Breast epithelium (tissue), 4 donors: ENCODE data around the gene NCKAP5. TPM values are rescaled to one million over a fixed set of nuclear protein-coding genes. Genes with fewer than 3 reads are reported as not detected.
"Not testable (repeated sequence)": the region's sequence is repeated elsewhere in the genome, so short reads cannot be mapped to it uniquely, and the experiment has no call there.

Experiments used
- DNase-seq, 2 donors: peaks; one replicate each; pipeline ENCODE4 v3.0.0-alpha.2; 2019; ENCODE audit warnings: low spot score in 2 of 2
- H3K27ac ChIP-seq, 2 donors: fragments of 200-600 bp; sonication (generic) in 1 of 2; one replicate each; pipeline ENCODE4 v1.5.1; 2016 to 2019; ENCODE audit warnings: mild to moderate bottlenecking in 1 of 2
- H3K27me3 ChIP-seq, 2 donors: fragments of 200-600 bp; sonication (generic) in 1 of 2; one replicate each; pipeline versions ENCODE4 v1.5.1 to v1.6.0; 2017 to 2019; ENCODE audit warnings: control low read depth in 1 of 2, mild to moderate bottlenecking in 1 of 2
- H3K36me3 ChIP-seq: fragments of 200-600 bp; one replicate; pipeline ENCODE4 v1.5.1; 2019
- H3K4me1 ChIP-seq, 2 donors: fragments of 200-600 bp; sonication (generic); one replicate each; pipeline ENCODE4 v1.5.1; 2016 to 2019; ENCODE audit warnings: control low read depth in 1 of 2
- H3K4me3 ChIP-seq, 3 donors: fragments of 200-600 bp; sonication (generic); 1 replicate in 2 of 3; 2 replicates in 1 of 3; pipeline ENCODE4 v1.5.1; 2016 to 2019; ENCODE audit warnings: mild to moderate bottlenecking in 3 of 3, moderate library complexity in 2 of 3
- H3K9me3 ChIP-seq, 2 donors: fragments of 200-600 bp; sonication (generic) in 1 of 2; one replicate each; pipeline ENCODE4 v1.5.1; 2016 to 2019; ENCODE audit warnings: control low read depth in 1 of 2
- CTCF ChIP-seq, 3 donors: fragments of 450-650 bp; IDR thresholded peaks; one replicate each; pipeline ENCODE4 v1.5.1; 2016 to 2017; ENCODE audit warnings: antibody characterized with exemption in 3 of 3, mild to moderate bottlenecking in 3 of 3, moderate library complexity in 3 of 3
- POLR2A ChIP-seq: fragments of 450-650 bp; IDR thresholded peaks from one replicate; pipeline ENCODE4 v1.6.1; 2016; ENCODE audit warnings: antibody characterized with exemption, mild to moderate bottlenecking, moderate library complexity
- POLR2AphosphoS5 ChIP-seq, 3 donors: sonication (generic); formaldehyde crosslinking; IDR thresholded peaks; one replicate each; pipeline ENCODE4 v1.6.1; 2017; ENCODE audit warnings: antibody characterized with exemption in 3 of 3
- intact Hi-C: fragments of 100-400 bp; cut with DNase I; formaldehyde crosslinking; loops from one replicate; pipeline ENCODE4 v1.15.1; 2023; ENCODE audit warnings: low total_unique reads
- total RNA-seq, 3 donors: library from RNA; depleted of rRNA; stranded (reverse); fragments of >200 nt; gene quantifications; one replicate each; pipeline ENCODE4 v1.1.0, GENCODE V29; 2016

The NCKAP5 gene
- total RNA-seq, 3 donors from 2014 or later: 1.1 to 10.5 (median 6.1) TPM

- Histone ChIP-seq H3K4me1 (no peaks in the 10 kb centered on the region), H3K27me3 (no peaks in the 10 kb centered on the region), H3K9me3 (no peaks in the 10 kb centered on the region), H3K4me3 (no peak overlapping the region), H3K27ac (no peak overlapping the region), H3K36me3 (no peaks in the 10 kb centered on the region)
- no peak for TF ChIP-seq POLR2A
- TF ChIP-seq POLR2AphosphoS5 (IDR thresholded peaks at IDR 0.05): no peak
- no peak for TF ChIP-seq CTCF (IDR thresholded peaks at IDR 0.05)
- DNase-seq: no peak
- intact Hi-C loops: no loop called here
Observed at GRCh38 chr2:133525613-133526529, 42.4 kb downstream of the NCKAP5 start.

- H3K9me3 ChIP-seq: no peaks in the 10 kb centered on the region
- no peak for TF ChIP-seq CTCF (IDR thresholded peaks at IDR 0.05)
- no peak for TF ChIP-seq POLR2A
- TF ChIP-seq POLR2AphosphoS5 (IDR thresholded peaks at IDR 0.05): no peak
- no peaks in the 10 kb centered on the region for H3K36me3 ChIP-seq
- no peak overlapping the region for H3K4me3 ChIP-seq
- no peak overlapping the region for H3K27ac ChIP-seq
- no peaks in the 10 kb centered on the region for H3K27me3 ChIP-seq
- DNase-seq: no peak
- intact Hi-C loops: no loop called here
- no peaks in the 10 kb centered on the region for H3K4me1 ChIP-seq
Observed at GRCh38 chr2:133525090-133525489, 43.2 kb downstream of the NCKAP5 start.

GRCh38 chr2:133523406-133523805 is 44.9 kb downstream of the NCKAP5 start:
- Histone ChIP-seq H3K27me3 (no peaks in the 10 kb centered on the region), H3K4me3 (no peak overlapping the region), H3K36me3 (no peaks in the 10 kb centered on the region), H3K27ac (no peak overlapping the region), H3K4me1 (no peaks in the 10 kb centered on the region), H3K9me3 (no peaks in the 10 kb centered on the region)
- TF ChIP-seq POLR2A (no peak), POLR2AphosphoS5 (IDR thresholded peaks at IDR 0.05) (no peak)
- DNase-seq: no peak
- intact Hi-C loops: no loop called here

- no peak for TF ChIP-seq CTCF (IDR thresholded peaks at IDR 0.05)
- TF ChIP-seq POLR2AphosphoS5 (IDR thresholded peaks at IDR 0.05): no peak
- TF ChIP-seq POLR2A: no peak
- no peak overlapping the region for H3K27ac ChIP-seq
- no peaks in the 10 kb centered on the region for H3K36me3 ChIP-seq
- no peaks in the 10 kb centered on the region for H3K27me3 ChIP-seq
- no peak overlapping the region for H3K4me3 ChIP-seq
- no peaks in the 10 kb centered on the region for H3K4me1 ChIP-seq
- H3K9me3 ChIP-seq: no peaks in the 10 kb centered on the region
- intact Hi-C loops: no loop called here
- DNase-seq: no peak
Observed at GRCh38 chr2:133522204-133522603, 46.1 kb downstream of the NCKAP5 start.

- Histone ChIP-seq H3K9me3 (no peaks in the 10 kb centered on the region), H3K27me3 (no peaks in the 10 kb centered on the region)
- no peak for TF ChIP-seq CTCF (IDR thresholded peaks at IDR 0.05)
- TF ChIP-seq POLR2A: no peak
- no peak for TF ChIP-seq POLR2AphosphoS5 (IDR thresholded peaks at IDR 0.05)
Observed at GRCh38 chr2:133521146-133521745, 47.0 kb downstream of the NCKAP5 start.

GRCh38 chr2:133519677-133520076 is 48.6 kb downstream of the NCKAP5 start:
- H3K4me3 ChIP-seq, DNase-seq, H3K27me3 ChIP-seq, H3K4me1 ChIP-seq, H3K36me3 ChIP-seq, intact Hi-C loops, H3K9me3 ChIP-seq, H3K27ac ChIP-seq: not testable (repeated sequence)

More at GRCh38 chr2:133521146-133521745, 47.0 kb downstream of the NCKAP5 start:
- Histone ChIP-seq H3K4me3 (no peak overlapping the region), H3K27ac (no peak overlapping the region), H3K4me1 (no peaks in the 10 kb centered on the region), H3K36me3 (no peaks in the 10 kb centered on the region)
- DNase-seq: no peak
- intact Hi-C loops: no loop called here
